SH-SY5Y (cell line): ENCODE measurements around the gene GPR32.

Experiments used
- GATA2 ChIP-seq: IDR thresholded peaks from 2 replicates; pipeline ENCODE4 v1.6.1; 2011; ENCODE audit warnings: mild to moderate bottlenecking, low read depth, low read length
- GATA3 ChIP-seq: IDR thresholded peaks from 2 replicates; pipeline ENCODE4 v1.6.1; 2011; ENCODE audit warnings: low read depth, mild to moderate bottlenecking, low read length, moderate library complexity

DNA sequence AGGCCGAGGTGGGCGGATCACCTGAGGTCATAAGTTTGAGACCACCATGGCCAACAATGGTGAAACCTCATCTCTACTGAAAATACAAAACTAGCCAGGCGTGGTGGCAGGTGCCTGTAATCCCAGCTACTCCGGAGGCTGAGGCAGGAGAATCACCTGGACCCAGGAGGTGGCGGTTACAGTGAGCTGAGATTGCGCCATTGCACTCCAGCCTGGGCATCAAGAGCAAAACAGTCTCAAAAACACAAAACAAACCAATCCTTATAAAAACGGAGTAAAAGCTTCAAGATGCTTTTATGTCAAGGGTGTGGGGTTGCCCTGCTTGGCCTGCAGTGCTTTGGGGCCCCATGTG, 27.1 kb downstream of the GPR32 start:
- TF ChIP-seq GATA3 (no peak), GATA2 (no peak)
